ENCODE results near the gene DLGAP1.

DNA sequence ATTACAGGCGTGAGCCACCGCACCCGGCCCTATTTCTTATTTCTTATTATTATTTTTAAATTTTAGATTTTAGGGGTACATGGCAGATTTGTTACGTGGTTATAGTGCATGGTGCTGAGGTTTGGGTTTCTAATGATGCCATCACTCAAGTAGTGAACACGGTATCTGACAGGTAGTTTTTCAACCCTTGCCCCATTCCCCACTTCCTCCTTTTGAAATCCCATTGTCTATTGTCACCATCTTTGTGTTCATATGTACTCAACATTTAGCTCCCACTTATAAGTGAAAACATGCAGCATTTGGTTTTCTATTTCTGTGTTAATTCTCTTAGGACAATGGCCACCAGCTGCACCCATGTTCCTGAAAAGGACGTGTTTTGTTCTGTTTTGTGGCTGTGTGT lies 965.6 kb downstream of the DLGAP1 start:
- no peak for TF ChIP-seq POLR2AphosphoS5 (IDR thresholded peaks at IDR 0.05)
- TF ChIP-seq, protein P1, sequence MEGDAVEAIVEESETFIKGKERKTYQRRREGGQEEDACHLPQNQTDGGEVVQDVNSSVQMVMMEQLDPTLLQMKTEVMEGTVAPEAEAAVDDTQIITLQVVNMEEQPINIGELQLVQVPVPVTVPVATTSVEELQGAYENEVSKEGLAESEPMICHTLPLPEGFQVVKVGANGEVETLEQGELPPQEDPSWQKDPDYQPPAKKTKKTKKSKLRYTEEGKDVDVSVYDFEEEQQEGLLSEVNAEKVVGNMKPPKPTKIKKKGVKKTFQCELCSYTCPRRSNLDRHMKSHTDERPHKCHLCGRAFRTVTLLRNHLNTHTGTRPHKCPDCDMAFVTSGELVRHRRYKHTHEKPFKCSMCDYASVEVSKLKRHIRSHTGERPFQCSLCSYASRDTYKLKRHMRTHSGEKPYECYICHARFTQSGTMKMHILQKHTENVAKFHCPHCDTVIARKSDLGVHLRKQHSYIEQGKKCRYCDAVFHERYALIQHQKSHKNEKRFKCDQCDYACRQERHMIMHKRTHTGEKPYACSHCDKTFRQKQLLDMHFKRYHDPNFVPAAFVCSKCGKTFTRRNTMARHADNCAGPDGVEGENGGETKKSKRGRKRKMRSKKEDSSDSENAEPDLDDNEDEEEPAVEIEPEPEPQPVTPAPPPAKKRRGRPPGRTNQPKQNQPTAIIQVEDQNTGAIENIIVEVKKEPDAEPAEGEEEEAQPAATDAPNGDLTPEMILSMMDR (IDR thresholded peaks at IDR 0.05) = no peak
